ENCODE results near the gene RAVER2. TPM values are rescaled to one million over a fixed set of nuclear protein-coding genes. Genes with fewer than 3 reads are reported as not detected.

Gene RAVER2
- total RNA-seq, 1 experiment from 2014 or later, result 15.1 TPM

GRCh38 chr1:64823691-64824476 lies 79.0 kb downstream of the RAVER2 start:
- no peaks in the 10 kb centered on the region for H3K4me1 ChIP-seq (ENCODE audit: control insufficient read depth, insufficient read depth, low read length)
- ATAC-seq (peak; percentile 91), DNase-seq (ENCODE audit: low read depth, low spot score) (peak; percentile 81)
- no TSS peak for BruUV-seq (replicated peaks)
- H3K9me3 ChIP-seq (ENCODE audit: control insufficient read depth, insufficient read depth, low read depth, low read length), result no peaks in the 10 kb centered on the region
- H3K27ac ChIP-seq (ENCODE audit: low read length), result no peak overlapping the region
- ChIA-PET CTCF (interaction anchor here (0.6 to 0.8 kb wide), 3 partner anchors 129 to 809 kb away, joined by 4 to 6 read pairs (median 5); no protein-coding TSS in a partner anchor), POLR2A (interaction anchor here (0.6 to 0.7 kb wide), 4 partner anchors 74 to 275 kb away, joined by 3 to 7 read pairs (median 4); no protein-coding TSS in a partner anchor)
- in situ Hi-C loops (cut with HindIII; ENCODE audit: low pct_unique_long_range_greater_than_20kb, low sequenced_read_pairs), result loop anchor here (25.0 kb wide), 1 partner anchor 112 kb away; no protein-coding TSS in a partner anchor
- no peak overlapping the region for H3K4me3 ChIP-seq (ENCODE audit: low read depth in 2 of 2, low read length in 2 of 2)
- H3K36me3 ChIP-seq (ENCODE audit: control insufficient read depth, insufficient read depth, low read length), result no peaks in the 10 kb centered on the region
- TF ChIP-seq REST (IDR thresholded peaks at IDR 0.05; ENCODE audit: insufficient read depth in 1 of 2, low read depth in 2 of 2, low read length in 1 of 2), result no peak
- TF ChIP-seq CTCF (IDR thresholded peaks at IDR 0.05), result peak; percentile 81
- no peak for TF ChIP-seq TCF7L2 (IDR thresholded peaks at IDR 0.05; ENCODE audit: low read depth, low read length)
- intact Hi-C loops (cut with micrococcal nuclease; ENCODE audit: unreplicated experiment), result loop anchor here (1.0 to 2.0 kb wide), 3 partner anchors 79 to 555 kb away; partner anchors contain the start of gene RAVER2
- no peaks in the 10 kb centered on the region for H3K27me3 ChIP-seq (ENCODE audit: control insufficient read depth, insufficient read depth, low read length)

GRCh38 chr1:64826991-64827390 lies 82.1 kb downstream of the RAVER2 start:
- intact Hi-C loops (cut with micrococcal nuclease; ENCODE audit: unreplicated experiment) (no loop called here), in situ Hi-C loops (cut with HindIII; ENCODE audit: low pct_unique_long_range_greater_than_20kb, low sequenced_read_pairs) (no loop called here)
- Histone ChIP-seq H3K27ac (ENCODE audit: low read length) (no peak overlapping the region), H3K9me3 (ENCODE audit: control insufficient read depth, insufficient read depth, low read depth, low read length) (no peaks in the 10 kb centered on the region), H3K36me3 (ENCODE audit: control insufficient read depth, insufficient read depth, low read length) (peaks cover 8% of the 10 kb centered on the region; the same call in 1 of the 2 replicates), H3K4me3 (ENCODE audit: low read depth in 2 of 2, low read length in 2 of 2) (no peak overlapping the region), H3K27me3 (ENCODE audit: control insufficient read depth, insufficient read depth, low read length) (no peaks in the 10 kb centered on the region), H3K4me1 (ENCODE audit: control insufficient read depth, insufficient read depth, low read length) (no peaks in the 10 kb centered on the region)
- ChIA-PET CTCF (interaction anchor here (0.6 kb wide), 1 partner anchor 12 kb away, joined by 7 read pairs; no protein-coding TSS in a partner anchor), POLR2A (no interaction called here)
- DNase-seq (ENCODE audit: low read depth, low spot score) (no peak), ATAC-seq (no peak)
- no TSS peak for BruUV-seq (replicated peaks)
- TF ChIP-seq SIN3A (IDR thresholded peaks at IDR 0.05; ENCODE audit: borderline replicate concordance, insufficient read depth, low read depth, low read length), result no peak
- no peak for TF ChIP-seq TCF7L2 (IDR thresholded peaks at IDR 0.05; ENCODE audit: low read depth, low read length)
- no peak for TF ChIP-seq REST (IDR thresholded peaks at IDR 0.05; ENCODE audit: insufficient read depth in 1 of 2, low read depth in 2 of 2, low read length in 1 of 2)
- no peak for TF ChIP-seq POLR2AphosphoS5 (IDR thresholded peaks at IDR 0.05; ENCODE audit: low read depth, low read length)
- no peak for TF ChIP-seq CTCF (IDR thresholded peaks at IDR 0.05)
